SH-SY5Y (cell line): ENCODE data around the gene ZBTB32.

Experiments used
- GATA2 ChIP-seq: IDR thresholded peaks from 2 replicates; pipeline ENCODE4 v1.6.1; 2011; ENCODE audit warnings: mild to moderate bottlenecking, low read depth, low read length
- GATA3 ChIP-seq: IDR thresholded peaks from 2 replicates; pipeline ENCODE4 v1.6.1; 2011; ENCODE audit warnings: low read depth, mild to moderate bottlenecking, low read length, moderate library complexity

- TF ChIP-seq GATA2 = no peak
- no peak for TF ChIP-seq GATA3
Observed at GRCh38 chr19:35731779-35732405, 27.5 kb downstream of the ZBTB32 start.
